HG02571 (cell line): Measurements from ENCODE around the gene NQO2.
A peak's percentile ranks its signal among the peaks of the same experiment; 100 is the strongest.
"Not testable (repeated sequence)": the region's sequence is repeated elsewhere in the genome, so short reads cannot be mapped to it uniquely, and the experiment has no call there.

ENCODE experiments used
- ATAC-seq: cut with Tn5 transposase; IDR thresholded peaks from one replicate; pipeline ENCODE4 v1.9.1; 2021; ENCODE audit warnings: mild to moderate bottlenecking, moderate library complexity; ENCODE audit not compliant: unreplicated experiment

Gene NQO2

GRCh38 chr6:3011592-3011991, 11.9 kb downstream of the NQO2 start:
- ATAC-seq: no peak

GRCh38 chr6:3013486-3013885, 13.8 kb downstream of the NQO2 start:
- ATAC-seq: no peak

- no peak for ATAC-seq
Observed at GRCh38 chr6:3013901-3014674, 14.4 kb downstream of the NQO2 start.

- no peak for ATAC-seq
Observed at GRCh38 chr6:3014675-3015066, 15.0 kb downstream of the NQO2 start.

- no peak for ATAC-seq
Observed at GRCh38 chr6:3015144-3015543, 15.4 kb downstream of the NQO2 start.

- no peak for ATAC-seq
Observed at GRCh38 chr6:3016473-3017280, 17.0 kb downstream of the NQO2 start.

GRCh38 chr6:3017304-3017703, 17.6 kb downstream of the NQO2 start:
- ATAC-seq: no peak

- no peak for ATAC-seq
Observed at GRCh38 chr6:3019065-3019464, 19.4 kb downstream of the NQO2 start.

GRCh38 chr6:3019749-3020320, 20.1 kb downstream of the NQO2 start:
- ATAC-seq: no peak

- not testable (repeated sequence) for ATAC-seq
Observed at GRCh38 chr6:3020976-3021598, 21.4 kb downstream of the NQO2 start.

- no peak for ATAC-seq
Observed at GRCh38 chr6:3022765-3023662, 23.3 kb downstream of the NQO2 start.

GRCh38 chr6:3023663-3024483, 24.2 kb downstream of the NQO2 start:
- ATAC-seq: peak; percentile 77

GRCh38 chr6:3026791-3027626, 27.3 kb downstream of the NQO2 start:
- ATAC-seq: peak; percentile 62

- ATAC-seq: not testable (repeated sequence)
Observed at GRCh38 chr6:3028156-3028555, 28.5 kb downstream of the NQO2 start.

GRCh38 chr6:3031857-3032640, 32.4 kb downstream of the NQO2 start:
- no peak for ATAC-seq

GRCh38 chr6:3032986-3033385, 33.3 kb downstream of the NQO2 start:
- no peak for ATAC-seq

GRCh38 chr6:3033652-3034051, 34.0 kb downstream of the NQO2 start:
- ATAC-seq: no peak

- ATAC-seq: no peak
Observed at GRCh38 chr6:3035397-3035796, 35.7 kb downstream of the NQO2 start.
